GM18498 (cell line): Measurements from ENCODE around the gene SBF1.
"Not testable (repeated sequence)": the region's sequence is repeated elsewhere in the genome, so short reads cannot be mapped to it uniquely, and the experiment has no call there.

Experiments used
- ATAC-seq: cut with Tn5 transposase; IDR thresholded peaks from one replicate; pipeline ENCODE4 v1.9.1; 2021; ENCODE audit warnings: mild to moderate bottlenecking, moderate library complexity; ENCODE audit not compliant: unreplicated experiment

SBF1 gene, protein sequence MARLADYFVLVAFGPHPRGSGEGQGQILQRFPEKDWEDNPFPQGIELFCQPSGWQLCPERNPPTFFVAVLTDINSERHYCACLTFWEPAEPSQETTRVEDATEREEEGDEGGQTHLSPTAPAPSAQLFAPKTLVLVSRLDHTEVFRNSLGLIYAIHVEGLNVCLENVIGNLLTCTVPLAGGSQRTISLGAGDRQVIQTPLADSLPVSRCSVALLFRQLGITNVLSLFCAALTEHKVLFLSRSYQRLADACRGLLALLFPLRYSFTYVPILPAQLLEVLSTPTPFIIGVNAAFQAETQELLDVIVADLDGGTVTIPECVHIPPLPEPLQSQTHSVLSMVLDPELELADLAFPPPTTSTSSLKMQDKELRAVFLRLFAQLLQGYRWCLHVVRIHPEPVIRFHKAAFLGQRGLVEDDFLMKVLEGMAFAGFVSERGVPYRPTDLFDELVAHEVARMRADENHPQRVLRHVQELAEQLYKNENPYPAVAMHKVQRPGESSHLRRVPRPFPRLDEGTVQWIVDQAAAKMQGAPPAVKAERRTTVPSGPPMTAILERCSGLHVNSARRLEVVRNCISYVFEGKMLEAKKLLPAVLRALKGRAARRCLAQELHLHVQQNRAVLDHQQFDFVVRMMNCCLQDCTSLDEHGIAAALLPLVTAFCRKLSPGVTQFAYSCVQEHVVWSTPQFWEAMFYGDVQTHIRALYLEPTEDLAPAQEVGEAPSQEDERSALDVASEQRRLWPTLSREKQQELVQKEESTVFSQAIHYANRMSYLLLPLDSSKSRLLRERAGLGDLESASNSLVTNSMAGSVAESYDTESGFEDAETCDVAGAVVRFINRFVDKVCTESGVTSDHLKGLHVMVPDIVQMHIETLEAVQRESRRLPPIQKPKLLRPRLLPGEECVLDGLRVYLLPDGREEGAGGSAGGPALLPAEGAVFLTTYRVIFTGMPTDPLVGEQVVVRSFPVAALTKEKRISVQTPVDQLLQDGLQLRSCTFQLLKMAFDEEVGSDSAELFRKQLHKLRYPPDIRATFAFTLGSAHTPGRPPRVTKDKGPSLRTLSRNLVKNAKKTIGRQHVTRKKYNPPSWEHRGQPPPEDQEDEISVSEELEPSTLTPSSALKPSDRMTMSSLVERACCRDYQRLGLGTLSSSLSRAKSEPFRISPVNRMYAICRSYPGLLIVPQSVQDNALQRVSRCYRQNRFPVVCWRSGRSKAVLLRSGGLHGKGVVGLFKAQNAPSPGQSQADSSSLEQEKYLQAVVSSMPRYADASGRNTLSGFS (N-terminal part only)

DNA sequence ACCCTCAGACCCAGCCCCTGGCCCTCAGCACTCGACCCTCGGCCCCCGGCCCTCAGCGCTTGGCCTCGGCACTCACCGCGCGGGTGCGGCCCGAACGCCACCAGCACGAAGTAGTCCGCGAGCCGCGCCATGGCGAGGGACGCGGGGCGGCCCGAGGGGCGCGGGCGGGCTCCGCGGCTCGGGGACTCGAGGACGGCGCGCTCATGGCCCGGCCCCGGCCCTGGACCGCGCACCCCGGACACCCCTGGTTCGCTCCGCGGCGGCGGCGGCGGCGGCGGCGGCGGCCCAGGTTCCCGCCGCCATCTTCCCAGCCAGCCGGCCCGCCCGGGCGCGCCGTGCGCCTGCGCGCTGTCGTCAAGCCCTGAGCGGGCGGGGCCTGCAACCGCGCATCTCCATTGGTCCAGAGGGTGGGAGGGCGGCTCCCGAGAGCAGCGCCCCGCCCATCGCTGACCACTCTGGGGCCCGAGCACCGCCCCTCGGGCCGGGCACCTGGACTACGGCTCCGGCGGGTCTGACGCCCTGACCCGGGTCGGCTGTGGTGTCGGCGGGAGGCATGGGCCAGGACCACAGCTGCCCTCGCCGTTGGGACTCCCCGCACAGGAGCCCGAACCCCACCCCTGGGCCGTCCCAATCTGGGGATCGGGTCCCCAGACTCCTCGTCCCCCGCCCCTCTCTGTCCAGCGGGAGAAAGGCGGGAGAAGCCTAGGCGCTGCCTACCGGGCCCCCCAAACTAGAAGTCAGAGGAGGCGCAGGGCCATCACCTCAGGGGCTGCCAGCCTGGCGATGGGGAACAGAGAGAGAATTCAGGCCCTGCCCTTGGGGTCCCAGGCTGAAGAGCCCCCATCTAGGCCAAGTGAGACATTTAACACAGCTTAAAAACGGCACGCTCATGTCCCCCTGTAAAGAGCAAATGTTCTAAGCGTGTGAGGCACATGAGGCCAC lies at the start of gene SBF1:
SBF1 (minus strand) TSS at position 326 of the 942 bp plus-strand sequence; CDS start at position 131, 195 bp downstream.
- ATAC-seq, result peak; percentile 77

DNA sequence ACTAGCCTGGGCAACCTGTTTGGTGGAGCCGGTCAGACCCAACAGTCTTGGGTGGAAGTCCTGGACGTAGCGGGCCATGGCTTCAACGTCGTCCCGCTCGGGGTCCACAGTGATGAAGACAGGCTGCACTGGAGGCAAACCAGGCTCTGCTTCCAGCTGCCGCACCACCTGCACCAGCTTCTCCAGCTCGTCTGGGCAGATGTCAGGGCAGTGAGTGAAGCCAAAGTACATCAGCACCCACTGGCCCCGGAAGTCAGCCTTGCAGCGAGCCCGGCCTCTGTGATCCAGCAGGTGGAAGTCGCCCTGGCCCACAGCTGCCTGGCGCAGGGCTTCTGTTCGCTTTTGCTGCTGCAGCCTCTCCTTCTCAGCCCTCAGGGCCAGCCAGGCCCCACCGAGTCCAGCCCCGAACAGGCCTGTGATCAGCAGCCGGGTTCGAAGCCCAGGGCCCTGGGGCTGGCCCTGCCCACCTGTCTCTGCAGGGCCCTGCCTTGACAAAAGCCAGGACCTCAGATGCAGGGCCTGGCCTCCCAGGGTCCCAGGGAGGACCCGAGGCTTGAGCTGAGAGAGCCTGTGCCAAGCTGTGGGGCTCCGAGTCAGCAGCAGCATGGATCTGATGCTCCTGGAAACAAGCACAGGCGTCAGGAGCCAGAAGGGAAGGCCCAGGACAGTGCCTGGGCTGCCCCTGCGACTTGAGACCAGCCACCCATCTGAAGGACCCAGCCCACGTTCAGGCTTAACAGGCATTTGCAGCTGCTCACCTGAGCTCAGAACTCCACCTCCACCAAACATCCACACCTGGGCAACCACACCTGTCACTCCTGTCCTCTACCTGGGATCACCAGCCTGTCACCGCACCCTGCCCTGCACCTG lies 49.2 kb upstream of the SBF1 start:
- ATAC-seq, result no peak

GRCh38 chr22:50523458-50523805 lies 48.6 kb upstream of the SBF1 start:
- no peak for ATAC-seq

GRCh38 chr22:50522806-50523438 lies 48.1 kb upstream of the SBF1 start:
- ATAC-seq, result no peak

GRCh38 chr22:50522208-50522805 lies 47.5 kb upstream of the SBF1 start:
- no peak for ATAC-seq

- ATAC-seq, result no peak
Measured at GRCh38 chr22:50521710-50522109, 46.9 kb upstream of the SBF1 start.

- ATAC-seq, result no peak
Measured at GRCh38 chr22:50520826-50521453, 46.1 kb upstream of the SBF1 start.

DNA sequence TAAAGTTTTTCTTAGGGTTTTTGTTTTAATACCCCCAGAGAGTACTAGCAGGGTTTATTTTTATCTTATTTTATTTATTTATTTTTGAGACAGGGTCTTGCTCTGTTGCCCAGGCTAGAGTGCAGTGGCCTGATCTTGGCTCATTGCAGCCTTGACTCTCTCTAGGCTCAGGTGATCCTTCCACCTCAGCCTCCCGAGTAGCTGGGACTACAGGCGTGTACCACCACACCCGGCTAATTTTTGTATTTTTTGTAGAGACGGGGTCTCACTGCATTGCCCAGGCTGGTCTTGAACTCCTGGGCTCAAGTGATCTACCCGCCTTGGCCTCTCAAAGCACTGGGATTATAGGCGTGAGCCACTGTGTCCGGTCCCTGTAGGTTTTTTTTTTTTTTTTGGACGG lies 45.3 kb upstream of the SBF1 start:
- not testable (repeated sequence) for ATAC-seq

GRCh38 chr22:50519151-50519550 lies 44.3 kb upstream of the SBF1 start:
- no peak for ATAC-seq

- ATAC-seq, result no peak
Measured at GRCh38 chr22:50518606-50519005, 43.8 kb upstream of the SBF1 start.

DNA sequence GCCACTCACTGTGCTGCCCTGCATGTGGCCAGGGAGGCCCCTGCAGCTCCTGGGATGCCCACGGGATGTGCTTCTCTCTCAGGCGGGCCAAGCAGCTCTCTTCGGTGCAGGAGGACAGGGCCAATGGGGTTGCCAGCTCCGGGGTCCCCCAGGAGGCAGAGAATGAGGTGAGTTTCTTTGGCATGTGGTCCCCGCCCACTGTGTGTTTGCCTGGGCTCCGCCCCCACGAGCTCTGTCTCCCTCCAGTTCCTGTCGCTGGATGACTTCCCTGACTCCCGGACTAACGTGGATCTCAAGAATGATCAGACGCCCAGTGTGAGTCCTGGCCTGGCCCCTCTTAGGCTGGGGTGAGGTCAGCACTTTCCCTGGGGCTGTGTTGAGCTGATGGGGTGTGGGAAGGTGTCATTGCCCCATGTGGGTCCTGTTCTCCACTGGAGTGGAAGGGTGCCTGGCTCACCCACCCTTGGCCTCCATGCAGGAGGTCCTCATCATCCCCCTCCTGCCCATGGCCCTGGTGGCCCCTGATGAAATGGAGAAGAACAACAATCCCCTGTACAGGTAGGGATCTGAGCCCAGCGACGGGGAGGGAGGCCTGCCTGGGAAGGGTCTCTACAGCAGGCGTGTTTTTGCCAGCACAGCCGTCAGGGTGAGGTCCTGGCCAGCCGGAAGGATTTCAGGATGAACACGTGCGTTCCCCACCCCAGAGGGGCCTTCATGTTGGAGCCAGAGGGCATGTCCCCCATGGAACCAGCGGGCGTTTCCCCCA lies 42.8 kb upstream of the SBF1 start:
- no peak for ATAC-seq

DNA sequence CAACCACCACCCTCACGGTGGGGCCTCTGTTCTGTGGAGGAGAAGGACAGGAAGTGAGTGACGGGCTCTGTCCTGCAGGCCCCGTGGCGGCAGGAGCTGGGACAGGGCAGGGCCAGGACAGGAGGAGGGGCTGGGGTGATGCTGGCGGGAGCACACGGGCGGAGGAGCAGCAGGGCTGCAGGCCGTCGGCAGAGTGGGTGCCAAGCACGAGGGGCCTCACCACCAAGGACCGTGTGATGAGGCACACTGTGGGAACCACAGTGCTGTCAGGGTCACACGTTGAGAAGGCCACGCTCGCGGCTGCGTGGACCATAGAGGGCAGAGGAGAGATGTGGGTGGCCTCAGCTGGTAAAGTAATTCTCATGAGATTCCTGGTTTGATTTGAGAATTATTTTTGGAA lies 42.1 kb upstream of the SBF1 start:
- no peak for ATAC-seq

- no peak for ATAC-seq
Measured at GRCh38 chr22:50516068-50516467, 41.2 kb upstream of the SBF1 start.

GRCh38 chr22:50513175-50513574 lies 38.3 kb upstream of the SBF1 start:
- no peak for ATAC-seq

GRCh38 chr22:50508897-50509296 lies 34.1 kb upstream of the SBF1 start:
- no peak for ATAC-seq

DNA sequence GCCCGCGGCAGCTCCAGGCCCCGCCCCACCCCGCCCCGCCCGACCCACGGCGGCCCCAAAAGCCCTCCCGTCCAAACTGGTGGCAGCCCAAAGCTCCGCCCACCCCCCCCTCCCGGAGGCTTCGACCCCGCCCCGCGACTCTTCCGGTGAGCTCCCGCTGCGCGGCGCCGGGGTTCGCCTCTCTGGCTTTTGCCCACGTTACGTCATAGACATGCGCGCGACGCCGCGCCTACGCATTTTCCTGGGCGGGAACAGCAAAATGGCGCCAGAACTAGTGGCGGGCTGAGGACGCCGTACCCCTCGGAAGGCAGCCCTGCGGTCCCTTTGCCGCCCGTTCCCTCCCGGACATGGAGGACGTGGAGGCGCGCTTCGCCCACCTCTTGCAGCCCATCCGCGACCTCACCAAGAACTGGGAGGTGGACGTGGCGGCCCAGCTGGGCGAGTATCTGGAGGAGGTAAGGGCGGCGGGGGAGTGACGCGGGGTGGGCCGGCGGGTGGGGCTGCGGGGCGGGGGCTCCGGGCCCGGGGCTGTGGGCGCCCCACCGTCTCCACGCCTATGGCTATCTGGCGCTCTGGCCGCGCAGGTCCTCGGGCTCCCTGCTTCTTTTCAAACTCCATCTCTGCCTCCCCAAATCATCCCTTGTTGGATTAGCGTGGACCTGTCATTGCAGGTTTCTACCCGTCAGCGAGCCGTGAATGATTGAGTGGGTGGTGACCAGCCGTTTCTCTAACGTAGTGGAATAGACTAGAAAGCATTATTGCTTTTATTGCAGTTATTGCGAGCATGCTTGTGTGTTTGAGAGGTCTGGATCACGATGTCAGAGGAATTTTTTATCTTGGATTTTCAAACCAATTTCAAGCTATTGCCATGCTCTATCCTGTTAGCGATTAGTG lies 33.4 kb upstream of the SBF1 start, which contains the start of gene NCAPH2:
NCAPH2 (plus strand) TSS at position 234 of the 894 bp plus-strand sequence; CDS start at position 348, 114 bp downstream.
- peak; percentile 64 for ATAC-seq
